H1 (cell line): ENCODE results near the gene TMEM238. TPM values are rescaled to one million over a fixed set of nuclear protein-coding genes. Genes with fewer than 3 reads are reported as not detected.

Experiments
- CTCF ChIA-PET: fragments of 300-600 bp; sonication (Branson Sonifier 250); formaldehyde crosslinking; loops from one replicate; lab custom pipeline; 2021; ENCODE audit not compliant: partially characterized antibody; lab: Charles Lee
- POLR2A ChIA-PET: fragments of 300-600 bp; sonication (Branson Sonifier 250); formaldehyde crosslinking; loops from one replicate; lab custom pipeline; 2021; ENCODE audit warnings: inconsistent platforms; ENCODE audit not compliant: partially characterized antibody; lab: Charles Lee
- DNase-seq, 2 experiments: peaks; one replicate each; pipeline versions ENCODE4 v3.0.0 to v3.0.0-alpha.2; 2010 to 2022; ENCODE audit warnings: low spot score in 2 of 2, low read depth in 1 of 2, mixed read lengths in 1 of 2
- FAIRE-seq: peaks from 2 replicates; lab custom pipeline; 2011; peaks lifted over from hg19 to GRCh38; lab: Jason Lieb, UNC
- H2AFZ ChIP-seq: 2 replicates; pipeline ENCODE4 v1.8.1; 2012; ENCODE audit warnings: low read length, inconsistent platforms
- H2AK5ac ChIP-seq: 2 replicates; pipeline ENCODE4 v1.6.1; 2013; ENCODE audit warnings: low read depth, low read length
- H2BK120ac ChIP-seq: replicated peaks from 2 replicates; pipeline ENCODE3; 2013; ENCODE audit warnings: low read depth, low read length, inconsistent platforms
- H2BK12ac ChIP-seq: 2 replicates; pipeline ENCODE4 v1.6.1; 2013; ENCODE audit warnings: low read depth, low read length
- H2BK15ac ChIP-seq: 2 replicates; pipeline ENCODE4 v1.6.1; 2013; ENCODE audit warnings: low read length
- H2BK20ac ChIP-seq: 2 replicates; pipeline ENCODE4 v1.6.1; 2013; ENCODE audit warnings: low read length
- H2BK5ac ChIP-seq: 2 replicates; pipeline ENCODE4 v1.6.1; 2013; ENCODE audit warnings: low read depth, low read length
- H3K14ac ChIP-seq: 2 replicates; pipeline ENCODE4 v1.6.1; 2013; ENCODE audit warnings: inconsistent platforms; ENCODE audit not compliant: insufficient read length
- H3K18ac ChIP-seq: 2 replicates; pipeline ENCODE4 v1.6.1; 2013; ENCODE audit warnings: low read length; ENCODE audit errors: extremely low read depth
- H3K23ac ChIP-seq: 2 replicates; pipeline ENCODE4 v1.6.1; 2013; ENCODE audit warnings: inconsistent platforms; ENCODE audit not compliant: insufficient read length
- H3K23me2 ChIP-seq: 2 replicates; pipeline ENCODE4 v1.6.1; 2013; ENCODE audit warnings: low read depth, low read length
- H3K27ac ChIP-seq: 2 replicates; pipeline ENCODE4 v1.6.1; 2011; ENCODE audit warnings: low read depth, low read length, inconsistent platforms
- H3K27me3 ChIP-seq, 4 experiments: replicated peaks in 1 of 4; 1 replicate in 1 of 4; 2 replicates in 3 of 4; pipeline versions ENCODE4 v1.6.1 to v1.8.1; 2011 to 2013; ENCODE audit warnings: low read length in 3 of 4, mild to moderate bottlenecking in 3 of 4, inconsistent platforms in 2 of 4, mixed read lengths in 2 of 4, moderate library complexity in 1 of 4; ENCODE audit not compliant: control insufficient read depth in 3 of 4, insufficient read depth in 3 of 4; ENCODE audit errors: extremely low read depth in 1 of 4
- H3K36me3 ChIP-seq, 4 experiments: 2 replicates each; pipeline versions ENCODE4 v1.6.1 to v1.8.1; 2011 to 2013; ENCODE audit warnings: mild to moderate bottlenecking in 4 of 4, low read length in 3 of 4, moderate library complexity in 2 of 4, control low read depth in 1 of 4, inconsistent platforms in 1 of 4; ENCODE audit not compliant: insufficient read depth in 4 of 4, control insufficient read depth in 2 of 4
- H3K4ac ChIP-seq: replicated peaks from 2 replicates; pipeline ENCODE3; 2013; ENCODE audit warnings: low read length, low read depth, mixed read lengths, inconsistent platforms; ENCODE audit not compliant: insufficient read length
- H3K4me1 ChIP-seq, 4 experiments: replicated peaks in 1 of 4; 1 replicate in 1 of 4; 2 replicates in 3 of 4; pipeline versions ENCODE4 v1.6.1 to v1.8.1; 2011 to 2013; ENCODE audit warnings: low read length in 3 of 4, inconsistent platforms in 2 of 4, mixed read lengths in 1 of 4; ENCODE audit not compliant: insufficient read depth in 4 of 4, control insufficient read depth in 3 of 4
- H3K4me2 ChIP-seq, 2 experiments: 2 replicates each; pipeline versions ENCODE4 v1.6.1 to v1.8.1; 2011 to 2013; ENCODE audit warnings: low read depth in 2 of 2, low read length in 2 of 2, control low read depth in 1 of 2, inconsistent platforms in 1 of 2, mild to moderate bottlenecking in 1 of 2; ENCODE audit not compliant: insufficient read depth in 1 of 2
- H3K4me3 ChIP-seq, 4 experiments: fragments of 200-600, 300-600 bp in 1 of 4; sonication (generic), shearing (Covaris generic), sonication (Bioruptor Twin) in 1 of 4; 2 replicates each; pipeline versions ENCODE4 v1.5.1 to v1.8.1; 2011 to 2016; ENCODE audit warnings: low read length in 4 of 4, low read depth in 3 of 4, control low read depth in 2 of 4, inconsistent platforms in 2 of 4, mild to moderate bottlenecking in 2 of 4, mixed read lengths in 1 of 4, moderate library complexity in 1 of 4; ENCODE audit not compliant: insufficient read depth in 2 of 4; ENCODE audit errors: extremely low read depth in 1 of 4
- H3K56ac ChIP-seq: replicated peaks from 2 replicates; pipeline ENCODE3; 2013; ENCODE audit warnings: low read depth, mild to moderate bottlenecking, mixed read lengths, low read length, inconsistent platforms; ENCODE audit not compliant: insufficient read length
- H3K79me1 ChIP-seq: 2 replicates; pipeline ENCODE4 v1.6.1; 2013; ENCODE audit warnings: low read depth, low read length, control low read depth
- H3K79me2 ChIP-seq, 2 experiments: 2 replicates each; pipeline versions ENCODE4 v1.6.1 to v1.8.1; 2012 to 2013; ENCODE audit warnings: low read length in 2 of 2, mild to moderate bottlenecking in 2 of 2, inconsistent platforms in 1 of 2; ENCODE audit not compliant: insufficient read depth in 2 of 2, control insufficient read depth in 1 of 2
- H3K9ac ChIP-seq, 4 experiments: replicated peaks in 1 of 4; 1 replicate in 1 of 4; 2 replicates in 3 of 4; pipeline versions ENCODE4 v1.6.1 to v1.8.1; 2011 to 2013; ENCODE audit warnings: low read depth in 3 of 4, low read length in 3 of 4, control low read depth in 2 of 4, mild to moderate bottlenecking in 2 of 4, moderate library complexity in 2 of 4, inconsistent platforms in 1 of 4; ENCODE audit errors: extremely low read depth in 1 of 4
- H3K9me3 ChIP-seq, 2 experiments: 2 replicates each; pipeline versions ENCODE4 v1.6.1 to v1.8.1; 2012 to 2013; ENCODE audit warnings: mild to moderate bottlenecking in 2 of 2, moderate library complexity in 2 of 2, control low read depth in 1 of 2, inconsistent platforms in 1 of 2, low read depth in 1 of 2, low read length in 1 of 2, mixed read lengths in 1 of 2; ENCODE audit not compliant: insufficient read depth in 2 of 2
- H4K20me1 ChIP-seq, 2 experiments: replicated peaks in 1 of 2; 2 replicates each; pipeline versions ENCODE3 to v1.8.1; 2011 to 2013; ENCODE audit warnings: inconsistent platforms in 2 of 2, low read length in 2 of 2, mild to moderate bottlenecking in 1 of 2; ENCODE audit not compliant: insufficient read depth in 2 of 2, control insufficient read depth in 1 of 2
- H4K5ac ChIP-seq: 2 replicates; pipeline ENCODE4 v1.6.1; 2013; ENCODE audit warnings: low read length, low read depth, mixed read lengths, inconsistent platforms; ENCODE audit not compliant: insufficient read length
- H4K8ac ChIP-seq: 2 replicates; pipeline ENCODE4 v1.8.0; 2013; ENCODE audit warnings: mild to moderate bottlenecking, moderate library complexity, low read length, inconsistent platforms; ENCODE audit not compliant: insufficient read depth; ENCODE audit errors: extremely low read depth
- H4K91ac ChIP-seq: replicated peaks from 2 replicates; pipeline ENCODE3; 2013; ENCODE audit warnings: low read length, mixed read lengths, inconsistent platforms; ENCODE audit not compliant: insufficient read length
- KDM1A ChIP-seq: fragments of 200-600, 300-600 bp; sonication (generic); IDR thresholded peaks from 2 replicates; pipeline ENCODE4 v1.7.1; 2016; ENCODE audit warnings: mild to moderate bottlenecking, low read length, borderline replicate concordance
- KDM4A ChIP-seq: IDR thresholded peaks from one replicate; pipeline ENCODE4 v1.7.1; 2012; ENCODE audit warnings: low read depth, mild to moderate bottlenecking, moderate library complexity, low read length, inconsistent platforms; ENCODE audit not compliant: severe bottlenecking
- MAFK ChIP-seq: IDR thresholded peaks from 2 replicates; pipeline ENCODE4 v1.6.1; 2012; ENCODE audit warnings: low read depth, mild to moderate bottlenecking, improper control_type of control experiment, low read length
- RBBP5 ChIP-seq: IDR thresholded peaks from 2 replicates; pipeline ENCODE4 v1.7.1; 2012; ENCODE audit warnings: low read depth, mild to moderate bottlenecking, inconsistent platforms, low read length, moderate library complexity, borderline replicate concordance
- RFX5 ChIP-seq: IDR thresholded peaks from 2 replicates; pipeline ENCODE4 v1.6.1; 2011; ENCODE audit warnings: low read depth, low read length, improper control_type of control experiment, borderline replicate concordance
- SIN3A ChIP-seq, 2 experiments: IDR thresholded peaks in 1 of 2; conservative IDR thresholded peaks in 1 of 2; 2 replicates each; pipeline ENCODE4 v1.6.1; 2011 to 2012; ENCODE audit warnings: low read length in 2 of 2, improper control_type of control experiment in 1 of 2, low read depth in 1 of 2, mild to moderate bottlenecking in 1 of 2
- WGBS, 2 experiments: shearing (Covaris generic) in 1 of 2; methylation state at CpG; one replicate each; pipeline versions ENCODE4 v1.1.6 to v1.1.7; 2013 to 2015; ENCODE audit warnings: low lambda C conversion rate in 2 of 2, mixed read lengths in 2 of 2, inconsistent platforms in 1 of 2, low coverage in 1 of 2, missing lambda C conversion rate in 1 of 2; ENCODE audit not compliant: insufficient replicate concordance in 2 of 2, insufficient coverage in 1 of 2, insufficient read length in 1 of 2; ENCODE audit errors: extremely low coverage in 1 of 2, missing lambda C conversion rate in 1 of 2; 5-methylcytosine and 5-hydroxymethylcytosine counted together
- polyA plus RNA-seq, 7 experiments: library from polyadenylated mRNA; depleted of rRNA in 3 of 7; stranded (reverse) in 5 of 7; unstranded in 2 of 7; fragments of >200 nt in 5 of 7; fragments of 200-250 nt in 2 of 7; gene quantifications; 1 replicate in 5 of 7; 2 replicates in 1 of 7; 4 replicates in 1 of 7; pipeline versions ENCODE4 v1.2.1 to v1.2.3, GENCODE V29; 2011 to 2013; ENCODE audit warnings: missing spikeins in 2 of 7, mixed read lengths in 2 of 7
- total RNA-seq: library from RNA; stranded (reverse); fragmentation: NEBNext Ultra II Directional; extraction: Animal tissue kit (Norgen Biotek cat#: 25700); gene quantifications from 2 replicates; pipeline ENCODE4 v1.2.1, GENCODE V29; 2021
- TF ChIP-seq, protein P1 (sequence below): IDR thresholded peaks from 2 replicates; pipeline ENCODE4 v1.6.1; 2012; ENCODE audit warnings: inconsistent platforms
- TF ChIP-seq, protein P2 (sequence below): IDR thresholded peaks from 2 replicates; pipeline ENCODE4 v1.6.1; 2011; ENCODE audit warnings: low read length, improper control_type of control experiment

Gene TMEM238
- total and polyA plus RNA-seq, 2 of the 8 experiments (the other 6 are each of a cell fraction or from before 2014, with no cell fraction given), result 0.53 to 3.8 TPM

DNA sequence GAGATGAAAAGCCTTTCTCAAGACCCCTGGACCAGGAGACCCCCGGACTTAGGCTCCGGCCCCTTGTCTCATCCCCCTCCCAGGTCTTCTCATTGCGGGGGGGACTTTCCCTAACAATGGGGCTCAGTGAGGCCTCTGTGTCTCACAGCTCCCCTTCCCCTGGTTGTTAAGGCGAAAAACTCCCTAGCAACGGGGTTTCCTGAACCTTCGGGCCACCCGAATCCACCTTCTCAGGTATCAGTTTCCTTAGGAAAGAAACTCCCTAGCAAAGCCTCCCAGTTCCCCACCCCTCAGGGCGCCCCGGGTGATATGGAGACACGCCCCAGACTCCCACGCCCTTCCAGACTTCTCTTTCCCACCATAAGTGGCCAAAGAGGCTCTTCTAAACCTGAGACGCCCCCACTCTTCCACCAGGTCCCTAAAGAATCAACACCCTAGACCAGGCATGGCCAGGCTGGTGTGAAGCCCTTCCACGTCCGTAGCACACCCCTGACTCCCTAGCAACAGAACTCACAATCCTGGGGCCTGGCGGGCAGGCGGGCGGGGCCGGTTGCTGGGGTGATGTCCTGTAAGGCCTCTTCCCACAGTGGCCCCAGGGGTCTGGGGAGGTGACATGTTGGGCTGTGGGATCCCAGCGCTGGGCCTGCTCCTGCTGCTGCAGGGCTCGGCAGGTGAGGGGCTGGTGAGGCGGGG lies 7.7 kb downstream of the TMEM238 start, which contains the start of gene TMEM190:
Gene TMEM190, plus strand, starts transcription at position 586 of the 693 bp plus-strand sequence. Its CDS starts 28 bp downstream, at position 614.
- FAIRE-seq (no peak), DNase-seq (peak in 1 of 2 experiments; percentile 76)
- WGBS, 2 experiments, result 18% methylated on average over 20 of the region's 21 CpGs; no CpG with 5 or more reads in 1 of the 2 experiments
- peak within 1 kb of the TSS; percentile 87; the same call in 1 of the 2 replicates for H2BK12ac ChIP-seq
- H3K9ac ChIP-seq, result peak within 1 kb of the TSS in 2 of 4 experiments; percentile 9 to 13; a peak in 3 of 7 replicates
- H2BK20ac ChIP-seq, result 0 out of 2 replicates have a peak within 1 kb of the TSS, but pooled peaks have one; percentile 43
- H3K79me2 ChIP-seq, result no peaks in the 10 kb centered on the region
- H4K20me1 ChIP-seq, result peaks cover 0 to 7% of the 10 kb centered on the region in 2 experiments
- peak within 1 kb of the TSS; percentile 77 for H2BK5ac ChIP-seq
- H3K4me1 ChIP-seq, result peaks cover 5 to 49% (median 36%) of the 10 kb centered on the region in 4 experiments
- H3K23ac ChIP-seq, result no peak within 1 kb of the TSS
- H3K4me2 ChIP-seq, result peak within 1 kb of the TSS; percentile 72 to 91
- peak within 1 kb of the TSS; percentile 88 for H2BK120ac ChIP-seq
- CTCF ChIA-PET, result interaction anchor here (0.6 to 1.0 kb wide), 4 partner anchors 26 to 277 kb away, joined by 3 read pairs; no protein-coding TSS in a partner anchor
- no peak within 1 kb of the TSS for H3K14ac ChIP-seq
- peaks cover 16% of the 10 kb centered on the region for H3K23me2 ChIP-seq
- peak within 1 kb of the TSS; percentile 88; the same call in 1 of the 2 replicates for H2BK15ac ChIP-seq
- H3K9me3 ChIP-seq, result no peaks in the 10 kb centered on the region
- H3K4me3 ChIP-seq, result peak within 1 kb of the TSS; percentile 35 to 60 (median 44); a peak in 7 of 8 replicates
- peak within 1 kb of the TSS; percentile 99 for H3K18ac ChIP-seq
- H3K4ac ChIP-seq, result peak within 1 kb of the TSS; percentile 81
- peak within 1 kb of the TSS; percentile 40; the same call in 1 of the 2 replicates for H2AK5ac ChIP-seq
- no peak within 1 kb of the TSS for H2AFZ ChIP-seq
- no peak within 1 kb of the TSS for H3K27ac ChIP-seq
- H4K5ac ChIP-seq, result peak within 1 kb of the TSS; percentile 84
- no peaks in the 10 kb centered on the region for H3K36me3 ChIP-seq
- POLR2A ChIA-PET, result interaction anchor here (0.6 to 5.6 kb wide), 17 partner anchors 8 to 76 kb away, joined by 3 to 57 read pairs (median 3); partner anchors contain the start of genes GARIN5B, KMT5C, TMEM238 and UBE2S
- peak within 1 kb of the TSS; percentile 91 for H3K56ac ChIP-seq
- peak within 1 kb of the TSS; percentile 80; the same call in 1 of the 2 replicates for H4K8ac ChIP-seq
- peak within 1 kb of the TSS; percentile 94 for H4K91ac ChIP-seq
- H3K27me3 ChIP-seq, result peaks cover 8 to 34% (median 25%) of the 10 kb centered on the region in 4 experiments
- H3K79me1 ChIP-seq, result no peaks in the 10 kb centered on the region
- TF ChIP-seq SIN3A (conservative IDR thresholded peaks at IDR 0.05 in 1 of 2, IDR thresholded peaks at IDR 0.05 in 1 of 2; ENCODE audit: low read depth in 1 of 2, low read length in 2 of 2), result no peak
- no peak for TF ChIP-seq MAFK
- TF ChIP-seq RFX5, result 0 out of 2 replicates have a peak, but pooled peaks have one; percentile 22
- TF ChIP-seq, protein P1, sequence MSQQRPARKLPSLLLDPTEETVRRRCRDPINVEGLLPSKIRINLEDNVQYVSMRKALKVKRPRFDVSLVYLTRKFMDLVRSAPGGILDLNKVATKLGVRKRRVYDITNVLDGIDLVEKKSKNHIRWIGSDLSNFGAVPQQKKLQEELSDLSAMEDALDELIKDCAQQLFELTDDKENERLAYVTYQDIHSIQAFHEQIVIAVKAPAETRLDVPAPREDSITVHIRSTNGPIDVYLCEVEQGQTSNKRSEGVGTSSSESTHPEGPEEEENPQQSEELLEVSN, result peak; percentile 36; the same call in 1 of the 2 replicates
- TF ChIP-seq KDM4A, result peak; percentile 5
- TF ChIP-seq, protein P2, sequence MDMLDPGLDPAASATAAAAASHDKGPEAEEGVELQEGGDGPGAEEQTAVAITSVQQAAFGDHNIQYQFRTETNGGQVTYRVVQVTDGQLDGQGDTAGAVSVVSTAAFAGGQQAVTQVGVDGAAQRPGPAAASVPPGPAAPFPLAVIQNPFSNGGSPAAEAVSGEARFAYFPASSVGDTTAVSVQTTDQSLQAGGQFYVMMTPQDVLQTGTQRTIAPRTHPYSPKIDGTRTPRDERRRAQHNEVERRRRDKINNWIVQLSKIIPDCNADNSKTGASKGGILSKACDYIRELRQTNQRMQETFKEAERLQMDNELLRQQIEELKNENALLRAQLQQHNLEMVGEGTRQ, result no peak
- no peak for TF ChIP-seq RBBP5
- TF ChIP-seq KDM1A, result no peak
